Left lobe of liver (tissue), 2 donors: ENCODE results near the gene PTPN2. TPM values are rescaled to one million over a fixed set of nuclear protein-coding genes. Genes with fewer than 3 reads are reported as not detected.

Experiments used
- ATAC-seq: fragments of 200-7000 bp; cut with Tn5 transposase; one replicate; pipeline ENCODE4 v1.9.1; 2020; ENCODE audit warnings: mild to moderate bottlenecking, moderate library complexity
- DNase-seq: peaks from one replicate; pipeline ENCODE4 v3.0.0-alpha.2; 2020; ENCODE audit warnings: low spot score
- total RNA-seq: library from RNA; stranded (reverse); gene quantifications from one replicate; pipeline ENCODE4 v1.2.1, GENCODE V29; 2021
- donor health status: DM: no; HTN: no; CAD: no; lungs with moderate emphysema.
- donor health status: DM: no; HTN: yes; CAD: no.

The PTPN2 gene
- total RNA-seq, 1 donor from 2014 or later = 9.9 TPM

DNA sequence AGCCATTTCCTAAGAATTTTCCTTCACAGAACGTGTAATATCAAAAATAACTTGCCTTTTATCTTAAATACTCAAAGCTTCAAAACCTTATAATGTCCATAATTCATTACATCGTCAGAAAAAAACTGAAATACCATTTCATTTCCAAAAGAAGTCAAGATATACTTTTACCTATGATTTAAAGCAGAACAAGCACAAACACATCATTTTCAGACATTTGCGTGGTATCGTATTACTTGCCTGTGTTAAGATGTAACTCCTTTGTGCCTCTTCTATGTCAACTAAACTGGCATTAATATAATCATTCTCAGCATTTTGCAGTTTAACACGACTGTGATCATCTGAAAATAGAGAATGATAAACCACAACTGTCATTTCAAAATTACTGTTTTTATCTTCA, 47.5 kb downstream of the PTPN2 start:
- no peak for ATAC-seq
- DNase-seq = no peak

DNA sequence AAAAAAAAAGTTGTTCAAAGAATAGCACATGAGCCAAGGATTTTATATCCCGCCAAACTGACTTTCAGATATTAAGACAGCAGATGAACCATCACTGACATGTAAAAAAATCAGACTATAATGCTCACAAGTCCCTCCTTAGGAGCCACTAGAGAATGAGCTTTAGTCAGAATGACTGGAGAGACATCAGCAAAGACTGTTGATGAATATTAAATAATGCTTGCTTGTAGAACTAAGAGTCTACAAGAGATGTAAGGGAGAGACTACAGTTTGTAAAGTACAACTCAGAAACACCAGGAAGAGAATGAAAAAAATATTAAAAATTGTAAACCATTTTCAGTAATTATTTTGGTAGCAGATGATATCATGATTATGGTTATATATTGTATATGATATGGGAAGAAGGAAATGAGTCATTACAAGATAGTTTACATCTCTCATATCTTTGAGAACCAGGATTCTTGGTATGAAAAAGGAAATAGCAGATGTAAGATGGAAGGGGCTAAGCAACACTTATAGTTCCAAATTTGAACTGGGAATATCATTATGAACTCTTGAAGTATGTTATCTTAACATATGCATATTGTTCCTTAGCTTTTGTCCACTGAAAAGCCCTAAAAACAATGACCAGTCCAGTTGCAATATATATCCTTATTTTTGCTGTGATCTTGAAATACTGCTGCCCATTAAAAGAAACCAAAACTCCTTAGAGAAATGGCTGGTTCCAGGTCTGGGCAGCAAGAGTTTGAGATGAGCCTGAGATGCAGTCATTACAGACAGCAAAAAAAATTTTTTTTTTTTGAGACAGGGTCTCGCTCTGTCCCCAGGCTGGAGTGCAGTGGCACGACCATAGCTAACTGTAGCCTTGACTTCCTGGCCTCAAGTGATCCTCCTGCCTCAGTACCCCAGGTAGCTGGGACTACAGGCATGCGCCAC, 55.7 kb downstream of the PTPN2 start:
- DNase-seq (no peak), ATAC-seq (no peak)

DNA sequence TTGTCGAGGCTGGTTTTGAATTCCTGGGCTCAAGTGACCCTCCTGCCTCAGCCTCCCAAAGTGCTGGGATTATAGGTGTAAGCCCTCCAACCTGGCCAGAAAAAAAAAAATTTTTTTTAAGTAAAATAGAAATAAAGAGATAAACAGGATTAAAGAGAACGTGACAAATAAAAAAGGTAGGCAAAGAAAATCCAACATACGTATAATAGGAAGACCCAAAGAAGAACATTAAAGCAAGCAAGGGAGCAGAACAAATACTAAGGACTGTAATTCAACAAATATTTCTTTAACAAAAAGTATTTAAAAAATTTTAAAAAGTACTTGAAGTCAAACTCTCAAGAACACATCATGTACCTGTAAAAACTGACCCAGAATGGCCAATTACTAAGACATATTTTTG, 56.4 kb downstream of the PTPN2 start:
- ATAC-seq (no peak), DNase-seq (no peak)

DNA sequence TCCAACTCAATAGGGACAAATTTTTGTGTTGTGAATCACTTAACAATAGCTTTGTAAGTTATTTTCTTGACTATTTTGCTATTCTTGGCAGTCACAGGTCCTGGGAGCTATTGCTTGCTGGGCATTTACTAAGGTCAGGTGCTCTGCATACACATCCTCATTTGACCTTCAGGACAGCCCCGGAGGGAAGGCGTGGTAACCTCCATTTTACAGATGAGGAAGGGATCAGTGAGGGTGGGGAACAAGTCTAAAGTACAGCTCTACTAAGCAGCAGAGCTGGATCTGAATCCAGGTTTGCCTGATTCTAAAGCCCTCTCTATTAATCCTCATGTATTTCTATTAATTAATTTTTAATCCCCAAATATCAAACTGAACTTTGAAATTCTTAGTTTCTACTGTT, 58.8 kb downstream of the PTPN2 start:
- ATAC-seq (no peak), DNase-seq (no peak)

DNA sequence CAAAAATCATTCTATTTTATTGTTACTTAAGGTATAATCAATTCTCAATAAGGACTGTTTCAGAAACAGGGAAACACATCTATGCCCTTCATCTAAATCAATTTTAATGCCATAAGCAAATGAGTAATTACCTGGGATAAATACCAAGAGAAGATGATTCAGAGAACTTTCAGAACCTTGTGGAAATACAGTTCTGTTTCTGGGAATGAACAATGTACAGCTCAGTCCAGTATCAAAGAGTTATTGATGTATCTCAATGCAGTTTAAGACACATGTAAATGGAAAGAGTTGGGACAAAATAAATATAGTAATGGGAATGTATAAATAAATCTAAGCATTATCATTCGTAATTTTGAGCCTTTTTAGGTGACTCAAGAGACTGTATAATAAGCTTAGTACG, 60.1 kb downstream of the PTPN2 start:
- no peak for DNase-seq
- ATAC-seq = no peak

DNA sequence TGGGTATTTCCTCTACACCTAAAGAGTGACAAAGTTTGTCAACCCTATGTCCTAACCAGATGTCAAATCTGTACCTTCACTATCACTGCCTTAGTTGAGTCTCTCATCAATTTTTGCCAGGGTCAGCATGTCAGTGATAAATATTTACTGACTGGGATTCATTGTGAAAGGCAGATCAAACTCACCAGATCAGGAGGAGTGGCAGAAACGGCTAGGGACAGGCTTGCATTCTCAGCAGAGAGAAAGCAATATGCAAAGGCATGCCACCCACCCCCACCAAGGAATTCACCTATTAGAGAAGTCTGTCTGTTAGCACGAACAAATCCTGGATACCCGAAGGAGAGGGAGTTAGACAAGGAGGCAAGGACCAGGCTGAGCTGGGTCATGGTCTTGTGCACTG, 62.6 kb downstream of the PTPN2 start:
- peak; percentile 90 for ATAC-seq
- DNase-seq = peak; percentile 55

DNA sequence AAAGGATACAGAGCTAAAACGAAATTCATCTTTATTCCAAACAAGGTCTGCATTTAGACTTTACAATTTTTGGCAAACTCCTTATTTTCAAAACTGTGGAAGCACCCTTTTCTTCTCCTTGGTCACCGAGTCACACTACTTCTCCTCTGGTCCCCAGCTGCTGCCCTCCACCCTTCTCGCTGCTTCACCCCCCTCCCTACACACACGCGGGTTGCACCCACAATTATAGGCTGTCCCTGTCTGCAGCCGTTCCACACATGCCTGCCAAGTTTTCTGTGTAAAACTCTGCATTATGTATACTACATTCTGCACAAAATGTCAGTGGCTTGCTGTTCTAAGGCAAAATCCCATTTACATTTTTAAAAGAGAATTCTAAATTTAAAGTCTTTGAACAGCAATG, 63.5 kb downstream of the PTPN2 start:
- DNase-seq (no peak), ATAC-seq (peak; percentile 43)

DNA sequence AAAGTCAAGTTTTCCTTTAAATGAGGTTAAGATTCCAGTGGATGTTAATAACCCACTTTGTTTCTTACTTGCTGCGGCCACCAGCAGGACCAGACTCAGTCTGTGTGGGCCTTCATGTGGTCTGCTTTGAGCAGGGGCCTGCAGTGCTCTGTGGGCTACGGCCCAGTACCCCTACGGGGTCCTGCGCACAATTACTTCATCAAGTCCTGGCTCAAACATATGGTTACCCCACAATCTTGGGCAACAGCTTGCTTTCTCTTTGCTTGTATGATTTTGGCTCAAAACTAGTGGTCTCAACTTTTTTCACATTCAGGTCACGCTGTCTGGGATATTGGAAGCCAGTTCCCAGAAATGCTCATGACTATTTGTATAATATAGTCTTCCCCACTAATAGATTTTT, 64.2 kb downstream of the PTPN2 start:
- DNase-seq (no peak), ATAC-seq (peak; percentile 37)

DNA sequence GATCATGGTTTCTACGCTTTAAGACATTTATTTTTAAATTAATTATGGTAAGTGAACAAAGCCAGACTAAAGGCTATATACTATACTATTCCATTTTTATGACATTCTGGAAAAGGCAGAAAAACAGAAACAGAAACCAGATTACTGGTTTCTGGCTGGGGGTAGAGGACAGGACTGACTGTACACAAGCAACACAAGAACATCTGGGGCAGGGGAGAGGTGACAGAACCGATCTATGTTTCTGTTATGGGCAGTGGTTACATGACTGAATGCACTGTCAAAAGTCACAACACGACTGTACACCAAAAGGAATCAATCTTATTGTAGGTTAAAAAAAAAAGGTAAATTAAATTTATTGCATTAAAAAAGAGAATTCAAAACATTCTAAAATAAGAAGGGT, 64.7 kb downstream of the PTPN2 start:
- no peak for DNase-seq
- ATAC-seq = peak; percentile 69

DNA sequence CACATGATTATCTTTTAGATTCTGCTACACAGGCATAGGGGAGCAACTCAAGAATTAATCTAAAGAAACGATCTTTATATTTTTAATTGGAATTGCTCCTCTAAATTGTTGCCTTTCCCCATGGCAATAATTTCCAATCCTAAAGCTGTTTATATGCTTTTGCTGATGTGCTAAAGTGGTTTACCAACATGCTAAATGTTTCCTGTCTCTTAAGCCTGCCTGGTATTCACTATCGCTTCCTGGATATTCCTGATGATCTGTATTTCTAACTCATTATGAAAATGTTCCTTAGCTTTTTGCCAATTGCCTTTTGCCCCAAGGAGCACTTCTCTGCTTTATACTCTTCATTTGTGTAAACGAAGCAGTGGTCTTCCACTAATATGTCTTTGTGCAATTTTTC, 65.8 kb downstream of the PTPN2 start:
- no peak for ATAC-seq
- DNase-seq = no peak

DNA sequence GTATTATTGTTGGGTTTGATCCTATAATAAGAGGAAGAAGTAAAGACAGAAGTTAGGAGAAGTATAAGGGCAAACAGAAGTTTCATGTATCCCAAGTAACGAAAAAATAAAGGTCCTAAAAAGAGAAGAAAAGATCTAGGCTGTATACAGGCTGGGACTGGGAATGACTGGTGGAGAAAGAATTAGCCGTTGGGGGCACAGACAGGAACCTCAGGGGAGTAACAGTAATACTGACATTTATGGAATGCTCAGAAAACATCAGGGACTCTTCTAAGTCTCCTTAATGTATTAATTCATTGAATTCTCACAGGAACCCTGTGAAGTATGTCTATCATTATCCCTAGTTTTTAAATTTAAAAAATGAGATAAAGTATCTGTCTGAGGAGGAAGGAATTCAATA, 67.6 kb downstream of the PTPN2 start:
- DNase-seq (no peak), ATAC-seq (no peak)

DNA sequence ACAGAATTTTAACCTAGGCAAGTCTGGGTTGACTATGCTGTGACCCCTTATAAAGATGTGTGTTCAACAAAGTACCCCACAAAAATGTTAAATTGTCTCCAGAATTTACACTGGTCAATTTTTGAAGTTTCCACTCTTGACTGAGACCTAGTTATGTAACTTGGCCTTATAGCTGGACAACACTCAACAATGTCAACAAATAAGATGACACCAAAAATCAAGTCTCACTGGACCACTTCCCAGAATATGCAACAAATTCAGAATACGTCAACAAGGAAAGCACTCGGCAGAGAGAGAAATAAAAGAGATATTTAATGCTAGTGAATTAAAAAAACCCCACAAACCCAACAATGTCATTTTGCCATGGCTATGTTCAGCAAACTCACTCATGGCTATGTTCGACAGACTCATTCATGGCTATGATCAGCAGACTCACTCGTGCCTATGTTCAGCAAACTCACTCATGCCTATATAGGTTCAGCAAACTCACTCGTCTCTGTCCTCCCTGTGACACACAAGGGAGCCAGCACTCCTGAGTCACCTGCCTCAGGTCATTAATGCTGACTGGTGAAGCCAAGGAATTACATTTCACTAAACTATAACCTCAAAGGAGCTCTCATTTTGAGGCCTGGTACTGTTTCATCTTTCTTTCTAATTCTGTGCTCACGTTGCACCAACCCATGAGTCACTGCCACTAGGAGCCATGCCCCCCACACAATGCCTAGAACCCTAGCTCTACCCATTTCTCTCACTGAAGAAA, 72.7 kb downstream of the PTPN2 start:
- ATAC-seq (peak; percentile 71), DNase-seq (no peak)

DNA sequence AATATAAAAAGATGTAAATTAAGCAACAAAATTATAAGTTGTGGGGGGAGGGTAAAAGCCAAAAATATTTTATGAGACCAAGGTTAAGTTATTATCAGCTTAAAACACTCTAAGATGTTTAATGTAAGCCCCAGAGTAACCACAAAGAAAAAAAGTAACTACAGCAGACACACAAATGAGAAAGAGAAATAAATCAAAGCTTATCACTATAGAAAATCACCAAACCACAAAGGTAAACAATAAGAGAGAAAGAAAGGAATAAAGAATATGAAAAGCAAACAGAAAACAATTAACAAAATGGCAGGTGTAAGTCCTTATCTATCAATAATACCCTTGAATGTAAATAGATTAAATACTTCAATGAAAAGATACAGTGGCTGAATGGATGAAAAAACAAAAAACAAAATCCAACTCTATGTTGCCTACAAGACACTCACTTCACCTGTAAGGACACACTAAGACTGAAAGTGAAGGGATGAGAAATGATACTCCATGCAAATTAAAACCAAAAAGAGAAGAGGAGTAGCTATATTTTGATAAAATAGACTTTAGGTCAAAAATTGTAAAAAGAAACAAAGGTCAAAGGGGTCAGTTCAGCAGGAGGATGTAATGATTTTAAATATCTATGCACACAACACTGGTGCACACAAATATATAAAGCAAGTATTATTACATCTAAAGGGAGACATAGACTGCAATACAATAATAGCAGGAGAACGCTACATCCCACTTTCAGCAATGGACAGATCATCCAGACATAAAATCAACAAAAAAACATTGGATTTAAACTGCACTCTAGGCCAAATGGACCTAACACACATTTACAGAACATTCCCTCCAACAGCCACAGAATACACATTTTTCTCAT, 80.7 kb downstream of the PTPN2 start:
- DNase-seq (no peak), ATAC-seq (no peak)

DNA sequence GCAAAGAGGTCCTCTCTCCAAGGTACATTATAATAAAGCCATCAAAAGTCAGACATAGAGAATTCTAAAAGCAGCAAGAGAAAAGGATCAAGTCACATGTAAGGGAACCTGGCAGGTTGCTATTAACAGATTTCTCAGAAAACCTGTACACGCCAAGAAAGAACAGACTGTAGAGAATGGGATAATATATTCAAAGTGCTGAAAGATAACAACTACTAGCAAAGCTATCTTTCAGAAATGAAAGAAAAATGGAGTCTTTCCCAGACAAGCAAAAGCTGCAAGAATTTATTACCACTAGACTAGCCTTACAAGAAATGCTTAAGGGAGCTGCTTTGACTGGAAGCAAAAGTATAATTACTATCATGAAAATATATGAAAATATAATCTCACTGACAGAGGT, 81.5 kb downstream of the PTPN2 start:
- ATAC-seq = no peak
- no peak for DNase-seq

DNA sequence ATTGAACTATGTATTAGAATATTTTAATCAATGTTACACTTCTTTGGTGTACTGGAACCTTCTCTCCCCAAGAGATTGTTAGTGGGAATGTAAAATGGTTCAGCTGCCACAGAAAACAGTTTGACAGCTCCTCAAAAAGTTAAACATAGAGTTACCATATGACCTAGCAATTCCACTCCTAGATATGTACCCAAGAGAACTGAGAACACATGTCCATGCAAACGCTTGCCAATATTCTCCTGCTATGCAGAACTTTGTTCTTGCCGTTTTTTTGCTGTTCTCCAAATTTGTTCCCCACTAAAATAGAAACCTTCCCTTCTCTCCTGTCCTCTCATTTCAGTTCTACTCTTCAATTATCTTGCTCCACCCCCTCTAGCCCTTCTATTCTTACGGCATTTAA, 87.6 kb downstream of the PTPN2 start:
- DNase-seq (no peak), ATAC-seq (no peak)

DNA sequence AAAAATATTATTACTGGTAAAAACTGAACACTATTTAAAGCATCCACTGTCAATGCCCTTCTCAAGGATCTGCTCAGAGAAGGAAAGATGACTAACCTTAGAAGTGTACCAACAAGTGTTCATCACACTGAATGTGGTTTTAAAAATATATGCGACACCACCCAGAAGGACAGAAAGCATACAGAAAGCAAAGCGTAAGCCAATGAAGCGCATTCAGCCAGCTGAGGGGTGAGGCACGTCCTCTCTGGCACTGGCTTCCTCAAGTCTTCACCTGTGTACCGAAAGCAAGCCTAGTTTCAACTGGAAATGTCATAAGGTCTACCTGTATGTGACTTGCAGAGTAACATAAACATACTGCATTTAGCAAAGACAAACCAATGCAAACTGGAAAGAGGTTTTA, 92.4 kb downstream of the PTPN2 start:
- DNase-seq = no peak
- ATAC-seq = no peak

DNA sequence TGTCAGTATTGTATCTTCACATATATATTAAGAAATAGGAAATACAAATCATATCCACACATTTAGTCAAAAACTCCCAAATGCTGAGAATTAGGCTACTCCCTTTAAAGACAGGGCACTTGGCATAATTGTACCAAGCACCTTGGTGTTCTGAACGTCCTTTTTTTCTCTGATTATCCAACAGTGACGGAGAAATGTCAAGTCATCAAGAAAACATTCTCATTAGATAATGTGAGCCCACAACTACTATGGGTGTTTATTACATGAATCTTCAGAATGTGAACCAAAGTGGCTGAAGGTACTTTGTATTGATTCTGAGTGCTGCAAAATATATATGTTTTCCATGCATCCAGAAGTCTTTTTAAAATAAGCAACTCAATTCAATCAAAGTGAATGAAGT, 97.4 kb downstream of the PTPN2 start:
- no peak for DNase-seq

DNA sequence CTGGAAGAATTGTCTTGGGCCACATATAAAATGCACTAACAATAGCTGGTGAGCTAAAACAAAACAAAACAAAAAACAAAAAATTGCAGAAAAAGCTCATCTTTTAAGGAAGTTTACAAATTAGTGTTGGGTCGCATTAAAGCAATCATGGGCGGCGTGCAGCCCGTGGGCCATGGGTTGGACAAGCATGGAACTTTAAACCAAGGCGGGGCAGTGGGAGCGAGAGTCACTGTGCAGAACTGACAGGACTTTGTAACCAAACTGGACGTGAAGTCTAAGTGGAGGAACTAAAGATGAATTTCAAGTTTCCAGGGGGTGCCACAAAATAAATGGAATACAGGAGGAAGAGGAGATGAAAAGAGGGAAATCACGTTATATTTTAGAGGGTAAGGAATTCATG, 100.5 kb downstream of the PTPN2 start:
- DNase-seq (no peak), ATAC-seq (no peak)

More for the DNA sequence above, 97.4 kb downstream of the PTPN2 start:
- no peak for ATAC-seq

DNA sequence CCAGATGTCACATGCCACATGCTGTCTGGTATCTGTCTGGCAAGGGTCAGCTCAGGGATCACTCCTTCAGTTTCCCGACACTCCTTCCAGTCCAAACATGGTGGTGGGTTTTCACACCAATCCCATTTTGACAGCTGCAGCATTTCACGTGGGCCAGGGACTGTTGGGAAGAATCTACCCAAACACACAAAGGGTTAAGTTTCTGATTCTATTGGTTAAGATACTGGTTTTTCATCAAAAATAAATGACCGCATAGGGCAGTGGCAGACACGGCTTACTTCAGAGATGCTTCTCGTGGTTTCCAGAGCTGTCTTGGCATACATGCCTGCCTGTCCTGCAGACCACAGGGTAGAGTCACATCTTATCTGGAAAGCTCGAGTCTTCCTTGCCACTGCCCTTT, 101.5 kb downstream of the PTPN2 start:
- DNase-seq (no peak), ATAC-seq (no peak)

DNA sequence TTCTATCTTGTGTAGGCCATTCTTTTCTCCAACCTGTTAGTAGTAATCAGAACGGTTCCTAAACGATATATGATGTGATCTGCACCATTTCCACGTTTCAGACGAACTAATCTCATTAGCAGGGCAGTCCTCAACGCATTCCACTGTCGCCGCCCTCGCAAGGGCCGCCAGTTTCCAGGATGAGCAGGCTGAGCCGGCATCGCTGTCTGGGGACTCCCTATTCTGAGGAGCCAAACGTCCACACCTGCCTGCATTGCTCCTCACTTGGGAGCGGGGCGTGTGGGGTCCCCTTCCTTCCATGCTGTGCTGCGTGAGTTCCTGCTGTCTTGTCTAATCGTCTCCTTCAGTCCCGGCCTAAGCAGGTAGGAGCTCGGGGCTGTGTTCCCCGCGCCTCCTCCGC, 104.6 kb downstream of the PTPN2 start:
- DNase-seq (no peak), ATAC-seq (no peak)

DNA sequence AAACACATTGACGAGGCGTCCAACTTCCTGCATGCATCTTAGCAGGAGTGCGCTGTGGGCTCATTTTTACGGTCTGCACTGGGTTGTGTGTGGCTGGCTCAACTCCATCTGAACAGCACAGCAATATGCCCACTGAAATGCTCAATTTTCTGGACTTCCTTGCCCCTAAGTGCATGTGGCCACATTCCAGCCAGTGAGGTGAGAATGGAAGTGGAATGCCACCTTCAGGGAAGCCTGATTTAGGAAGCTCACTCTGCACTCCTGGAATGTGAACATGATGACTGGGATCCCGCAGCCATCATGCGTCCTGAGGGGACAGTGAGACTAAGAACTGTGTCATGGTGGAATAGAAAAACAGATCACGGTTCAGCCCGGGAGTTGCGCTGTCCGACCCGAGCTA, 105.0 kb downstream of the PTPN2 start:
- no peak for DNase-seq

More for the DNA sequence above, 105.0 kb downstream of the PTPN2 start:
- no peak for ATAC-seq
